HCT116 (cell line): Measurements from ENCODE around the gene ARMC10. TPM values are rescaled to one million over a fixed set of nuclear protein-coding genes. Genes with fewer than 3 reads are reported as not detected.

Experiments
- ATAC-seq: fragments of 200-7000 bp; cut with Tn5 transposase; 2 replicates; pipeline ENCODE4 v1.9.1; 2020; ENCODE audit warnings: mild to moderate bottlenecking, moderate library complexity
- BruUV-seq: library from RNA; stranded (reverse); fragments of 400-500 nt; replicated peaks from 2 replicates; lab custom pipeline; 2021; lab: Mats Ljungman, UMichigan
- CTCF ChIA-PET: fragments of 300-600 bp; sonication (Branson Sonifier 250); formaldehyde crosslinking; loops from one replicate; lab custom pipeline; 2021; ENCODE audit warnings: antibody characterized with exemption; lab: Charles Lee
- POLR2A ChIA-PET: fragments of 300-600, 350-600 bp; sonication (Branson Sonifier 250); formaldehyde crosslinking; loops from one replicate; lab custom pipeline; 2021; ENCODE audit warnings: antibody characterized with exemption; lab: Charles Lee
- RAD21 ChIA-PET, 2 experiments: fragments of 300-600 bp; sonication (Branson Sonifier 250); formaldehyde crosslinking; loops; one replicate each; lab custom pipeline; 2023; ENCODE audit warnings: low total read pairs in 2 of 2; ENCODE audit not compliant: uncharacterized antibody in 2 of 2, unreplicated experiment in 2 of 2, low non-redundant PET in 1 of 2; lab: Charles Lee
- DNase-seq: peaks from one replicate; pipeline ENCODE4 v3.0.0-alpha.2; 2010; ENCODE audit warnings: low read depth, low spot score
- H2AFZ ChIP-seq: fragments of 200-600 bp; shearing (Covaris generic), sonication (generic); 2 replicates; pipeline ENCODE4 v1.6.1; 2017; ENCODE audit warnings: low read depth, mixed run types, mixed read lengths, antibody characterized with exemption, low read length; ENCODE audit not compliant: poor library complexity, severe bottlenecking
- H3K27ac ChIP-seq: 2 replicates; pipeline ENCODE4 v1.5.1; 2012; ENCODE audit warnings: low read depth, low read length
- H3K27me3 ChIP-seq: fragments of 200-600 bp; sonication (generic); 2 replicates; pipeline ENCODE4 v1.6.1; 2016; ENCODE audit warnings: mixed run types, low read length, mixed read lengths; ENCODE audit not compliant: insufficient read depth
- H3K36me3 ChIP-seq, 2 experiments: fragments of 200-500 bp in 1 of 2; fragments of 200-600 bp in 1 of 2; sonication (Bioruptor generic) in 1 of 2; sonication (generic) in 1 of 2; 2 replicates each; pipeline versions ENCODE4 v1.5.1 to v1.6.1; 2014 to 2016; ENCODE audit warnings: low read length in 2 of 2, inconsistent platforms in 1 of 2, mixed read lengths in 1 of 2, mixed run types in 1 of 2; ENCODE audit not compliant: insufficient read depth in 2 of 2, control insufficient read depth in 1 of 2
- H3K4me1 ChIP-seq, 2 experiments: fragments of 200-600 bp in 1 of 2; sonication (generic) in 1 of 2; 2 replicates each; pipeline versions ENCODE4 v1.5.1 to v1.6.1; 2012 to 2017; ENCODE audit warnings: low read length in 2 of 2, inconsistent platforms in 1 of 2, mild to moderate bottlenecking in 1 of 2, mixed read lengths in 1 of 2, mixed run types in 1 of 2, moderate library complexity in 1 of 2; ENCODE audit not compliant: insufficient read depth in 2 of 2, control insufficient read depth in 1 of 2
- H3K4me2 ChIP-seq: fragments of 200-600 bp; sonication (generic); 2 replicates; pipeline ENCODE4 v1.6.1; 2017; ENCODE audit warnings: mixed run types, low read length, mixed read lengths
- H3K4me3 ChIP-seq, 2 experiments: fragments of 200-600 bp in 1 of 2; sonication (generic) in 1 of 2; replicated peaks in 1 of 2; 2 replicates each; pipeline ENCODE4 v1.5.1; 2011 to 2016; ENCODE audit warnings: low read length in 2 of 2, control low read depth in 1 of 2, low read depth in 1 of 2, mild to moderate bottlenecking in 1 of 2, mixed read lengths in 1 of 2, mixed run types in 1 of 2
- H3K79me2 ChIP-seq: fragments of 200-600 bp; sonication (generic); 2 replicates; pipeline ENCODE4 v1.6.1; 2017; ENCODE audit warnings: mild to moderate bottlenecking, mixed run types, low read length, moderate library complexity, mixed read lengths; ENCODE audit not compliant: insufficient read depth
- H3K9ac ChIP-seq: fragments of 200-600 bp; sonication (generic); 2 replicates; pipeline ENCODE4 v1.6.1; 2016; ENCODE audit warnings: low read length, mixed read lengths
- H3K9me2 ChIP-seq: fragments of 200-600 bp; sonication (generic), shearing (Covaris generic); 2 replicates; pipeline ENCODE4 v1.6.1; 2017; ENCODE audit warnings: mixed run types, mild to moderate bottlenecking, moderate library complexity; ENCODE audit not compliant: insufficient read depth
- H3K9me3 ChIP-seq, 2 experiments: fragments of 200-500 bp in 1 of 2; fragments of 200-600 bp in 1 of 2; sonication (Bioruptor generic) in 1 of 2; sonication (generic) in 1 of 2; 2 replicates each; pipeline ENCODE4 v1.6.1; 2014 to 2017; ENCODE audit warnings: low read length in 2 of 2, mixed read lengths in 2 of 2, inconsistent platforms in 1 of 2, low read depth in 1 of 2, mild to moderate bottlenecking in 1 of 2, mixed run types in 1 of 2, moderate library complexity in 1 of 2; ENCODE audit not compliant: control insufficient read depth in 1 of 2, insufficient read depth in 1 of 2
- H4K20me1 ChIP-seq: fragments of 200-600 bp; sonication (generic), shearing (Covaris generic); 2 replicates; pipeline ENCODE4 v1.6.1; 2017; ENCODE audit warnings: mixed run types, mild to moderate bottlenecking, moderate library complexity; ENCODE audit not compliant: insufficient read depth
- CEBPB ChIP-seq: IDR thresholded peaks from 2 replicates; pipeline ENCODE4 v1.6.1; 2012; ENCODE audit warnings: low read depth
- SRF ChIP-seq: IDR thresholded peaks from 2 replicates; pipeline ENCODE4 v1.6.1; 2012; ENCODE audit warnings: low read depth
- TCF7L2 ChIP-seq: IDR thresholded peaks from 2 replicates; pipeline ENCODE4 v1.7.0; 2011; ENCODE audit warnings: borderline replicate concordance, inconsistent platforms; ENCODE audit not compliant: insufficient read depth, insufficient read length; ENCODE audit errors: extremely low read depth
- ZFX ChIP-seq: fragments of 450-650 bp; IDR thresholded peaks from 2 replicates; pipeline ENCODE4 v1.6.1; 2017
- intact Hi-C: fragments of 100-400 bp; cut with micrococcal nuclease; formaldehyde crosslinking; loops from 2 replicates; pipeline ENCODE4 v1.10.0; 2022
- total RNA-seq: library from RNA; stranded (reverse); gene quantifications from one replicate; pipeline ENCODE4 v1.2.1, GENCODE V29; 2021; ENCODE audit not compliant: unreplicated experiment
- TF ChIP-seq, protein P1 (sequence below): IDR thresholded peaks from 2 replicates; pipeline ENCODE4 v1.6.1; 2012; ENCODE audit warnings: low read depth
- TF ChIP-seq, protein P2 (sequence below): IDR thresholded peaks from 2 replicates; pipeline ENCODE4 v1.6.1; 2012
- TF ChIP-seq, protein P3 (sequence below): IDR thresholded peaks from 2 replicates; pipeline ENCODE4 v1.6.1; 2011; ENCODE audit warnings: mild to moderate bottlenecking, low read length, moderate library complexity; ENCODE audit not compliant: insufficient replicate concordance; ENCODE audit errors: extremely low read depth

The ARMC10 gene
- total RNA-seq, 1 experiment from 2014 or later: 53.3 TPM

DNA sequence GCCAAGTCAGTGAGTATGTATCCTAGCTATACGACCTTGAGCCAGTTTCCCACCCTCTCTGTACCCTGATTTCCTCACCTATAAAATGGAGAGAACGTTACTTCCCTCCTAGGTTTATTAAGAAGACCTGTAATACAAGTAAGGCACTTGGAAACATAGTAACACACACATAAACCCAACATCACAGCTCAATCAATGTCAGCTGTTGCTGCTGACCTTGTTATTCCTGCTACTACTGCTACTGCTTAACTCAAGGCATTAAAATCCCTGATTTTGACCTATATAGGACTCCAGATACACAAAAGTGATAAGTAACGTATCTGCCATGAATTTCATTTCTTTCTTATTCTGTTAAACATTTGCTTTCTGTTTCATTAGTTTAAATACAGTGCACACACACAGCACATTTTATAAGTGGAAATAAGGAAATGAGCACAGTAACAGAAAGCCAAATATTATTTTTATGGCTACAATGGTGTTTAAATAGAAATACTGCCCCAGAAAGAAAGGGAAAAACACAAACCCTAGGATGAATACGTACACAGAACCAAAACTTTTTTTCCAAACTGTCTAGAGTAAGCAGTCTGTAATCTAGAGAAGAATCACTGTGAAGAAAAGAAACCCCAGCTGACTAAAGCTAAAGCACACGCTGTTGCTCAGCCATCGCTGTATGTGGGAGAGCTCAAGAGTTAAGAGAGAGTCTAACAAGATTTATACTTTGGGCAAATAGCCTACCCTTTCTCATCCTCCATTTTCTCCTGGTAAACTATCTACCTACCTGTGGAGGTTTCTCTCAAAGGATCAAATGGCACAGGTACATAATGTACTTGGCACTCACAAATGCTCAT, 55.0 kb downstream of the ARMC10 start:
- DNase-seq (no peak), ATAC-seq (no peak)
- Histone ChIP-seq H3K9ac (no peak overlapping the region), H3K79me2 (no peaks in the 10 kb centered on the region), H3K9me3 (no peaks in the 10 kb centered on the region), H2AFZ (no peak overlapping the region), H3K4me1 (peaks cover 2 to 12% of the 10 kb centered on the region in 2 experiments; a peak in 2 of 4 replicates), H3K27ac (no peak overlapping the region), H4K20me1 (no peaks in the 10 kb centered on the region), H3K27me3 (no peaks in the 10 kb centered on the region), H3K4me3 (no peak overlapping the region), H3K4me2 (no peak overlapping the region), H3K36me3 (peaks cover 2 to 4% of the 10 kb centered on the region in 2 experiments; a peak in 1 of 4 replicates), H3K9me2 (no peaks in the 10 kb centered on the region)
- no peak for TF ChIP-seq TCF7L2
- TF ChIP-seq, protein P1, sequence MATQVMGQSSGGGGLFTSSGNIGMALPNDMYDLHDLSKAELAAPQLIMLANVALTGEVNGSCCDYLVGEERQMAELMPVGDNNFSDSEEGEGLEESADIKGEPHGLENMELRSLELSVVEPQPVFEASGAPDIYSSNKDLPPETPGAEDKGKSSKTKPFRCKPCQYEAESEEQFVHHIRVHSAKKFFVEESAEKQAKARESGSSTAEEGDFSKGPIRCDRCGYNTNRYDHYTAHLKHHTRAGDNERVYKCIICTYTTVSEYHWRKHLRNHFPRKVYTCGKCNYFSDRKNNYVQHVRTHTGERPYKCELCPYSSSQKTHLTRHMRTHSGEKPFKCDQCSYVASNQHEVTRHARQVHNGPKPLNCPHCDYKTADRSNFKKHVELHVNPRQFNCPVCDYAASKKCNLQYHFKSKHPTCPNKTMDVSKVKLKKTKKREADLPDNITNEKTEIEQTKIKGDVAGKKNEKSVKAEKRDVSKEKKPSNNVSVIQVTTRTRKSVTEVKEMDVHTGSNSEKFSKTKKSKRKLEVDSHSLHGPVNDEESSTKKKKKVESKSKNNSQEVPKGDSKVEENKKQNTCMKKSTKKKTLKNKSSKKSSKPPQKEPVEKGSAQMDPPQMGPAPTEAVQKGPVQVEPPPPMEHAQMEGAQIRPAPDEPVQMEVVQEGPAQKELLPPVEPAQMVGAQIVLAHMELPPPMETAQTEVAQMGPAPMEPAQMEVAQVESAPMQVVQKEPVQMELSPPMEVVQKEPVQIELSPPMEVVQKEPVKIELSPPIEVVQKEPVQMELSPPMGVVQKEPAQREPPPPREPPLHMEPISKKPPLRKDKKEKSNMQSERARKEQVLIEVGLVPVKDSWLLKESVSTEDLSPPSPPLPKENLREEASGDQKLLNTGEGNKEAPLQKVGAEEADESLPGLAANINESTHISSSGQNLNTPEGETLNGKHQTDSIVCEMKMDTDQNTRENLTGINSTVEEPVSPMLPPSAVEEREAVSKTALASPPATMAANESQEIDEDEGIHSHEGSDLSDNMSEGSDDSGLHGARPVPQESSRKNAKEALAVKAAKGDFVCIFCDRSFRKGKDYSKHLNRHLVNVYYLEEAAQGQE: no peak
- TF ChIP-seq, protein P2, sequence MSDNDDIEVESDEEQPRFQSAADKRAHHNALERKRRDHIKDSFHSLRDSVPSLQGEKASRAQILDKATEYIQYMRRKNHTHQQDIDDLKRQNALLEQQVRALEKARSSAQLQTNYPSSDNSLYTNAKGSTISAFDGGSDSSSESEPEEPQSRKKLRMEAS: no peak
- TF ChIP-seq ZFX: no peak
- TF ChIP-seq, protein P3, sequence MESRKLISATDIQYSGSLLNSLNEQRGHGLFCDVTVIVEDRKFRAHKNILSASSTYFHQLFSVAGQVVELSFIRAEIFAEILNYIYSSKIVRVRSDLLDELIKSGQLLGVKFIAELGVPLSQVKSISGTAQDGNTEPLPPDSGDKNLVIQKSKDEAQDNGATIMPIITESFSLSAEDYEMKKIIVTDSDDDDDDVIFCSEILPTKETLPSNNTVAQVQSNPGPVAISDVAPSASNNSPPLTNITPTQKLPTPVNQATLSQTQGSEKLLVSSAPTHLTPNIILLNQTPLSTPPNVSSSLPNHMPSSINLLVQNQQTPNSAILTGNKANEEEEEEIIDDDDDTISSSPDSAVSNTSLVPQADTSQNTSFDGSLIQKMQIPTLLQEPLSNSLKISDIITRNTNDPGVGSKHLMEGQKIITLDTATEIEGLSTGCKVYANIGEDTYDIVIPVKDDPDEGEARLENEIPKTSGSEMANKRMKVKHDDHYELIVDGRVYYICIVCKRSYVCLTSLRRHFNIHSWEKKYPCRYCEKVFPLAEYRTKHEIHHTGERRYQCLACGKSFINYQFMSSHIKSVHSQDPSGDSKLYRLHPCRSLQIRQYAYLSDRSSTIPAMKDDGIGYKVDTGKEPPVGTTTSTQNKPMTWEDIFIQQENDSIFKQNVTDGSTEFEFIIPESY: no peak
- no peak for TF ChIP-seq SRF
- TF ChIP-seq CEBPB: no peak
- ChIA-PET RAD21 (interaction anchor here in 1 of 2 experiments (0.7 kb wide), 1 partner anchor 18 kb away, joined by 3 read pairs; no protein-coding TSS in a partner anchor), POLR2A (no interaction called here), CTCF (interaction anchor here (0.6 kb wide), 1 partner anchor 25 kb away, joined by 3 read pairs; no protein-coding TSS in a partner anchor)
- BruUV-seq: no TSS peak
- intact Hi-C loops: no loop called here
